GM21526 (cell line): Measurements from ENCODE around the gene SNCA.

Source experiments
- ATAC-seq: cut with Tn5 transposase; IDR thresholded peaks from one replicate; pipeline ENCODE4 v1.9.1; 2021; ENCODE audit warnings: moderate library complexity; ENCODE audit not compliant: unreplicated experiment, low FRiP score

SNCA gene

GRCh38 chr4:89712827-89713226 is 124.1 kb downstream of the SNCA start:
- no peak for ATAC-seq

- no peak for ATAC-seq
These were observed 124.8 kb downstream of the SNCA start for GRCh38 chr4:89712141-89712540.

GRCh38 chr4:89708903-89709421 is 128.0 kb downstream of the SNCA start:
- ATAC-seq = no peak

GRCh38 chr4:89707467-89707866 is 129.5 kb downstream of the SNCA start:
- no peak for ATAC-seq

- no peak for ATAC-seq
These were observed 132.1 kb downstream of the SNCA start for GRCh38 chr4:89704651-89705395.

GRCh38 chr4:89703829-89704590 is 133.0 kb downstream of the SNCA start:
- ATAC-seq = no peak

GRCh38 chr4:89700766-89701423 is 136.1 kb downstream of the SNCA start:
- ATAC-seq = no peak

GRCh38 chr4:89685690-89686089 is 151.3 kb downstream of the SNCA start:
- ATAC-seq = no peak

GRCh38 chr4:89685277-89685676 is 151.7 kb downstream of the SNCA start:
- ATAC-seq = no peak

- ATAC-seq = no peak
These were observed 152.4 kb downstream of the SNCA start for GRCh38 chr4:89684536-89684935.

GRCh38 chr4:89682808-89683207 is 154.2 kb downstream of the SNCA start:
- ATAC-seq = no peak

- ATAC-seq = no peak
These were observed 155.3 kb downstream of the SNCA start for GRCh38 chr4:89681671-89682070.

GRCh38 chr4:89681219-89681618 is 155.7 kb downstream of the SNCA start:
- ATAC-seq = no peak

- ATAC-seq = no peak
These were observed 162.0 kb downstream of the SNCA start for GRCh38 chr4:89674876-89675459.
